NCI-H187 treated with DMSO at 0.1 percent for 48 hours (cell line): Measurements from ENCODE around the gene KSR1.
"Not testable (repeated sequence)": the region's sequence is repeated elsewhere in the genome, so short reads cannot be mapped to it uniquely, and the experiment has no call there.

ENCODE experiments used
- DNase-seq: peaks from one replicate; lab custom pipeline; 2025; lab: John Stamatoyannopoulos, UW

Gene KSR1

GRCh38 chr17:27455914-27456680 lies at the start of gene KSR1:
Gene KSR1, plus strand, starts transcription at chr17:27456448. Its CDS starts 196 bp downstream, at chr17:27456644.
- peak; percentile 14 for DNase-seq

- DNase-seq = no peak
Measured at GRCh38 chr17:27407916-27408864, 48.1 kb upstream of the KSR1 start.

- no peak for DNase-seq
Measured at GRCh38 chr17:27408891-27409290, 47.4 kb upstream of the KSR1 start.

- DNase-seq = not testable (repeated sequence)
Measured at GRCh38 chr17:27412158-27412557, 44.1 kb upstream of the KSR1 start.

GRCh38 chr17:27413315-27413714 lies 42.9 kb upstream of the KSR1 start:
- no peak for DNase-seq

GRCh38 chr17:27413792-27414191 lies 42.5 kb upstream of the KSR1 start:
- no peak for DNase-seq

GRCh38 chr17:27414271-27414670 lies 42.0 kb upstream of the KSR1 start:
- no peak for DNase-seq

GRCh38 chr17:27414694-27415093 lies 41.6 kb upstream of the KSR1 start:
- DNase-seq = no peak

GRCh38 chr17:27415120-27415795 lies 41.0 kb upstream of the KSR1 start:
- DNase-seq = no peak

- no peak for DNase-seq
Measured at GRCh38 chr17:27417596-27418365, 38.5 kb upstream of the KSR1 start.

GRCh38 chr17:27418366-27418615 lies 38.0 kb upstream of the KSR1 start:
- no peak for DNase-seq

- no peak for DNase-seq
Measured at GRCh38 chr17:27419156-27419555, 37.1 kb upstream of the KSR1 start.

- no peak for DNase-seq
Measured at GRCh38 chr17:27420211-27420950, 35.9 kb upstream of the KSR1 start.

GRCh38 chr17:27421111-27421510 lies 35.1 kb upstream of the KSR1 start:
- DNase-seq = no peak

GRCh38 chr17:27421626-27422025 lies 34.6 kb upstream of the KSR1 start:
- not testable (repeated sequence) for DNase-seq

GRCh38 chr17:27422601-27423000 lies 33.6 kb upstream of the KSR1 start:
- DNase-seq = no peak

GRCh38 chr17:27423651-27424050 lies 32.6 kb upstream of the KSR1 start:
- no peak for DNase-seq

GRCh38 chr17:27424516-27424915 lies 31.7 kb upstream of the KSR1 start:
- DNase-seq = no peak

- DNase-seq = no peak
Measured at GRCh38 chr17:27424941-27425340, 31.3 kb upstream of the KSR1 start.

- DNase-seq = not testable (repeated sequence)
Measured at GRCh38 chr17:27425571-27425970, 30.7 kb upstream of the KSR1 start.

GRCh38 chr17:27425991-27426390 lies 30.3 kb upstream of the KSR1 start:
- DNase-seq = no peak
